Measurements from ENCODE around the gene GPRC5D.

The GPRC5D gene

DNA sequence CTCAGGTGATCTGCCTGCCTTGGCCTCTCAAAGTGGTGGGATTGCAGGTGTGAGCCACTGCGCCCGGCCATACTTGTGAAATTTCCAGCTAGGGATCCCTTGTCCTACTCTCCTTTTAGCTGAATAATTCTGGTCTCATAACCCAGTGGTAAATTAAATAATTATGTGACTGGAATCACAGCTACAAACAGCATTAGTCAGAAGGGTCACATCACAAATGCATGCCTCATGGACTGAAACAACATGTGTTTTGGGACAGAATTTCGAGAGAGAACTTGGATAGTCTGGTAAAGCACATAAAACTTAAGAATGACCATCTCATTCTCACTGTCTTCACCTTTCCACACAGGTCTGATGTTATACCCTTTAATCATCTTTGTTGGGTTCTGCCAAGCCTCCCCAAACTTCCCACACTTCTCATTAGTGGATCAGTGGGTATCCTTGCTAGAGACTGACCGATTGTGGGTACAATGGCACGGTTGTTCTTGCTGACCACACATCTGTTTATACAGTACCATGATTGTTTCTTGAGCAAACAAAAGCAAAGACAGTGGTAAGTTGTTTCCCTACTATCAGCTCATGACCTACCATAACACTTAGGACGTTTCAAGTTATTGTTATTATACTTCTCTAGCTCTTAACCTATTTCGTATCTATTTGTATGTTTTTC, 5.1 kb downstream of the GPRC5D start:
- no peak overlapping the region for H3K4me3 ChIP-seq (ENCODE audit: insufficient read length, low read depth)
- H3K36me3 ChIP-seq (ENCODE audit: insufficient read depth, insufficient read length, low read length), result no peaks in the 10 kb centered on the region
- no peak overlapping the region for H3K9ac ChIP-seq (ENCODE audit: insufficient read length, low read depth)
- TF ChIP-seq YY1 (IDR thresholded peaks at IDR 0.05; ENCODE audit: insufficient read depth, insufficient read length) (no peak), ZNF274 (IDR thresholded peaks at IDR 0.05; ENCODE audit: low read depth, low read length) (no peak), SUZ12 (IDR thresholded peaks at IDR 0.05; ENCODE audit: extremely low read depth, insufficient read depth, insufficient read length) (no peak)
- no peaks in the 10 kb centered on the region for H3K4me1 ChIP-seq (ENCODE audit: insufficient read depth, insufficient read length)
- no peaks in the 10 kb centered on the region for H3K9me3 ChIP-seq (ENCODE audit: insufficient read depth, low read length)
- no peaks in the 10 kb centered on the region for H3K27me3 ChIP-seq (ENCODE audit: insufficient read depth, insufficient read length)
- DNase-seq (ENCODE audit: low read depth, low spot score), result no peak

GRCh38 chr12:12945591-12945990, 6.4 kb downstream of the GPRC5D start:
- H3K4me1 ChIP-seq (ENCODE audit: insufficient read depth, insufficient read length), result no peaks in the 10 kb centered on the region
- no peak overlapping the region for H3K4me3 ChIP-seq (ENCODE audit: insufficient read length, low read depth)
- H3K27me3 ChIP-seq (ENCODE audit: insufficient read depth, insufficient read length), result no peaks in the 10 kb centered on the region
- no peaks in the 10 kb centered on the region for H3K9me3 ChIP-seq (ENCODE audit: insufficient read depth, low read length)
- no peak overlapping the region for H3K9ac ChIP-seq (ENCODE audit: insufficient read length, low read depth)
- no peak for DNase-seq (ENCODE audit: low read depth, low spot score)
- H3K36me3 ChIP-seq (ENCODE audit: insufficient read depth, insufficient read length, low read length), result no peaks in the 10 kb centered on the region
- no peak for TF ChIP-seq YY1 (IDR thresholded peaks at IDR 0.05; ENCODE audit: insufficient read depth, insufficient read length)
- no peak for TF ChIP-seq SUZ12 (IDR thresholded peaks at IDR 0.05; ENCODE audit: extremely low read depth, insufficient read depth, insufficient read length)
- no peak for TF ChIP-seq ZNF274 (IDR thresholded peaks at IDR 0.05; ENCODE audit: low read depth, low read length)

- Histone ChIP-seq H3K4me3 (ENCODE audit: insufficient read length, low read depth) (no peak overlapping the region), H3K27me3 (ENCODE audit: insufficient read depth, insufficient read length) (no peaks in the 10 kb centered on the region), H3K4me1 (ENCODE audit: insufficient read depth, insufficient read length) (no peaks in the 10 kb centered on the region), H3K9ac (ENCODE audit: insufficient read length, low read depth) (no peak overlapping the region), H3K36me3 (ENCODE audit: insufficient read depth, insufficient read length, low read length) (no peaks in the 10 kb centered on the region), H3K9me3 (ENCODE audit: insufficient read depth, low read length) (no peaks in the 10 kb centered on the region)
- TF ChIP-seq ZNF274 (IDR thresholded peaks at IDR 0.05; ENCODE audit: low read depth, low read length) (no peak), YY1 (IDR thresholded peaks at IDR 0.05; ENCODE audit: insufficient read depth, insufficient read length) (no peak), SUZ12 (IDR thresholded peaks at IDR 0.05; ENCODE audit: extremely low read depth, insufficient read depth, insufficient read length) (no peak)
- no peak for DNase-seq (ENCODE audit: low read depth, low spot score)
Observed at GRCh38 chr12:12943586-12944260, 8.2 kb downstream of the GPRC5D start.

GRCh38 chr12:12941450-12942350, 10.3 kb downstream of the GPRC5D start:
- DNase-seq (ENCODE audit: low read depth, low spot score), result no peak
- no peaks in the 10 kb centered on the region for H3K36me3 ChIP-seq (ENCODE audit: insufficient read depth, insufficient read length, low read length)
- no peaks in the 10 kb centered on the region for H3K27me3 ChIP-seq (ENCODE audit: insufficient read depth, insufficient read length)
- H3K9ac ChIP-seq (ENCODE audit: insufficient read length, low read depth), result no peak overlapping the region
- no peak overlapping the region for H3K4me3 ChIP-seq (ENCODE audit: insufficient read length, low read depth)
- no peaks in the 10 kb centered on the region for H3K4me1 ChIP-seq (ENCODE audit: insufficient read depth, insufficient read length)
- no peak for TF ChIP-seq YY1 (IDR thresholded peaks at IDR 0.05; ENCODE audit: insufficient read depth, insufficient read length)
- TF ChIP-seq SUZ12 (IDR thresholded peaks at IDR 0.05; ENCODE audit: extremely low read depth, insufficient read depth, insufficient read length), result no peak
- TF ChIP-seq ZNF274 (IDR thresholded peaks at IDR 0.05; ENCODE audit: low read depth, low read length), result no peak
- H3K9me3 ChIP-seq (ENCODE audit: insufficient read depth, low read length), result no peaks in the 10 kb centered on the region

DNA sequence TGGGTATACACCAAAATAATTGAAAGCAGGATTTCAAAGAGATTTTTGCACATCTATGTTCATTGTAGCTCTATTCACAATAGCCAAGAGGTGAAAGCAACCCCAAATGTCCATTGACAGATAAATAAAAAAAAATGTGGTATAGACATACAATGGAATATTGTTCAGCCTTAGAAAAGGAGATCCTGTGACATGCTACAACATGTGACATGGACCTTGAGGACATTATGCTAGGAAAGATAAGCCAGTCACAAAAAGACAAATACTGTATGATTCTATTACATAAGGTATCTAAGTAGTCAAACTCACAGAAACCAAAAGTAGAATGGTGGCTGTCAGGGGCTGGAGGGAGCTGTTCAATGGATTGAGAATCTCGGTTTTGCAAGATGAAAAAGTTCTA, 12.1 kb downstream of the GPRC5D start:
- no peaks in the 10 kb centered on the region for H3K9me3 ChIP-seq (ENCODE audit: insufficient read depth, low read length)
- H3K4me1 ChIP-seq (ENCODE audit: insufficient read depth, insufficient read length), result no peaks in the 10 kb centered on the region
- DNase-seq (ENCODE audit: low read depth, low spot score), result no peak
- H3K4me3 ChIP-seq (ENCODE audit: insufficient read length, low read depth), result no peak overlapping the region
- no peaks in the 10 kb centered on the region for H3K27me3 ChIP-seq (ENCODE audit: insufficient read depth, insufficient read length)
- no peak overlapping the region for H3K9ac ChIP-seq (ENCODE audit: insufficient read length, low read depth)
- no peaks in the 10 kb centered on the region for H3K36me3 ChIP-seq (ENCODE audit: insufficient read depth, insufficient read length, low read length)
- TF ChIP-seq ZNF274 (IDR thresholded peaks at IDR 0.05; ENCODE audit: low read depth, low read length) (no peak), SUZ12 (IDR thresholded peaks at IDR 0.05; ENCODE audit: extremely low read depth, insufficient read depth, insufficient read length) (no peak), YY1 (IDR thresholded peaks at IDR 0.05; ENCODE audit: insufficient read depth, insufficient read length) (no peak)

DNA sequence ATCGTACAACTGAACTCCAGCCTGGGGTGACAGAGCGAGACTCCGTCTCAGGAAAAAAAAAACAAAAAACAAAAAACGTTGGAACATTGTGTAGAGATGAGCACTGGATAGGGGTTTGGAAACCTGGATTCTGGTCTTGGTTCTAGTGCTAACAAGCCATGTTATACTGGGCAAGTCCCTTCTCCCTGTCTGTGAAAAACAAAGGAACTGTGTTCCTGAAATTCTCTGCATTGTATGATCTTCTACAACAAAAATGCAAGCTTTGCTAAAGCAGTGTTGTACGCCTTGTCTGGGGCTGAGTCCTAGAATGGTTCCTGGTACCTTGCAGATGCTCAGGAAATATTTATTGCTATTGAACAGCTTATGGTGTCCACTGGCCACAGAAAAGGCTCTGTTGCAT, 13.4 kb downstream of the GPRC5D start:
- no peak for DNase-seq (ENCODE audit: low read depth, low spot score)
- Histone ChIP-seq H3K4me3 (ENCODE audit: insufficient read length, low read depth) (no peak overlapping the region), H3K9me3 (ENCODE audit: insufficient read depth, low read length) (no peaks in the 10 kb centered on the region), H3K27me3 (ENCODE audit: insufficient read depth, insufficient read length) (no peaks in the 10 kb centered on the region), H3K9ac (ENCODE audit: insufficient read length, low read depth) (no peak overlapping the region), H3K36me3 (ENCODE audit: insufficient read depth, insufficient read length, low read length) (no peaks in the 10 kb centered on the region), H3K4me1 (ENCODE audit: insufficient read depth, insufficient read length) (no peaks in the 10 kb centered on the region)
- TF ChIP-seq ZNF274 (IDR thresholded peaks at IDR 0.05; ENCODE audit: low read depth, low read length) (no peak), YY1 (IDR thresholded peaks at IDR 0.05; ENCODE audit: insufficient read depth, insufficient read length) (no peak), SUZ12 (IDR thresholded peaks at IDR 0.05; ENCODE audit: extremely low read depth, insufficient read depth, insufficient read length) (no peak)

All from NT2/D1 (cell line).